ENCODE measurements around the gene BRI3BP.
A peak's percentile ranks its signal among the peaks of the same experiment; 100 is the strongest.

Gene BRI3BP

GRCh38 chr12:124993626-124994436 lies at the start of gene BRI3BP:
Gene BRI3BP (plus strand): TSS chr12:124993645. CDS start chr12:124993791, 146 bp downstream.
- peak; percentile 64 for DNase-seq

GRCh38 chr12:124946447-124946793 lies 47.0 kb upstream of the BRI3BP start:
- DNase-seq: no peak

GRCh38 chr12:124947013-124947412 lies 46.4 kb upstream of the BRI3BP start:
- no peak for DNase-seq

GRCh38 chr12:124947561-124948398 lies 45.7 kb upstream of the BRI3BP start:
- DNase-seq: no peak

GRCh38 chr12:124949066-124949465 lies 44.4 kb upstream of the BRI3BP start:
- no peak for DNase-seq

- DNase-seq: no peak
These were observed 43.4 kb upstream of the BRI3BP start for GRCh38 chr12:124949779-124950728.

GRCh38 chr12:124952295-124952694 lies 41.1 kb upstream of the BRI3BP start:
- no peak for DNase-seq

GRCh38 chr12:124952801-124953200 lies 40.6 kb upstream of the BRI3BP start:
- DNase-seq: no peak

GRCh38 chr12:124953689-124954405 lies 39.6 kb upstream of the BRI3BP start:
- no peak for DNase-seq

GRCh38 chr12:124954771-124955170 lies 38.7 kb upstream of the BRI3BP start:
- DNase-seq: no peak

GRCh38 chr12:124956571-124956970 lies 36.9 kb upstream of the BRI3BP start:
- no peak for DNase-seq

- DNase-seq: no peak
These were observed 32.4 kb upstream of the BRI3BP start for GRCh38 chr12:124961055-124961454.

- DNase-seq: no peak
These were observed 30.2 kb upstream of the BRI3BP start for GRCh38 chr12:124963211-124963610.

- no peak for DNase-seq
These were observed 29.2 kb upstream of the BRI3BP start for GRCh38 chr12:124964251-124964650.

GRCh38 chr12:124964836-124965462 lies 28.5 kb upstream of the BRI3BP start:
- DNase-seq: no peak

- no peak for DNase-seq
These were observed 26.3 kb upstream of the BRI3BP start for GRCh38 chr12:124967016-124967739.

GRCh38 chr12:124968656-124969055 lies 24.8 kb upstream of the BRI3BP start:
- DNase-seq: no peak

- DNase-seq: no peak
These were observed 22.6 kb upstream of the BRI3BP start for GRCh38 chr12:124970647-124971402.

GRCh38 chr12:124971603-124972002 lies 21.8 kb upstream of the BRI3BP start:
- DNase-seq: no peak

GRCh38 chr12:124972211-124972610 lies 21.2 kb upstream of the BRI3BP start:
- DNase-seq: no peak

All from stimulated activated naive CD4-positive, alpha-beta T cell treated with Interleukin-2 at 50 U/mL for 16 hours (primary cell).